Epidermal melanocyte (primary cell): ENCODE data around the gene LAD1.

Source experiments
- DNase-seq: peaks from one replicate; pipeline ENCODE4 v3.0.0; 2011; ENCODE audit warnings: low spot score; ENCODE audit not compliant: insufficient read length

The LAD1 gene

GRCh38 chr1:201419746-201420607 is 20.9 kb upstream of the LAD1 start:
- no peak for DNase-seq

- no peak for DNase-seq
Measured at GRCh38 chr1:201419256-201419655, 20.1 kb upstream of the LAD1 start.

- no peak for DNase-seq
Measured at GRCh38 chr1:201418461-201418860, 19.3 kb upstream of the LAD1 start.

DNA sequence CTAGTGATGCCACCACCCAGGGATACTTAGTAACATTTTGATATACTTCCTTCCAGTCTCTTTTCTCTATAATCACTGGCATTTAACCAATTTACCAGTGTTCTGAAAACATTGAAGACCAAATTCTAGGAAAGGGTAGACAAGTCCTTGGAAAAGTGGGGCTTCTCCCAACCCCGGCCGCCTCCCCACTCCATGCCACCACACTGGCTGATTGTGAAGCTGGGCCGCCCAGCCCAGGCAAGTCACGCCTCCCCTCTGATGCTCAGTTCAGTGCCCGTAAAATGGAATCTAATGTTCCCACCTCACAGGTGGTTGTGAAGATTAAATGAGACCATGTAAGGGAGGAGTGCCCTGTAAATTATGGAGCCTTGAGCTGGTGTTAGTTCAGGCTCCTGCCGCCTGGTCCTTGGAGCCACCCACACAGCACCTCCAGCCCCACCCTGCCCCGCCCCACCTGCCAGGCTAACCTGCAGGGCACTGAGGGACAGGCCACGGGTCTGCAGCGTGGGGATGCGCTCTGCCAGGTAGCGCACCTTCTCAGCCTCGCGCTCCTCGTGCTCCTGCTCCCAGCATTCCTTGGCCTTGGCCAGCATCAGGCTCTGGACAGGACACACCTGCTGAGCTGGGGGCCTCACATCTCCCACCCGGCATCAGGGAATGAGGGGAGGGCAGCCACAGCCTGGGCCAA is 15.1 kb upstream of the LAD1 start:
- DNase-seq: no peak

DNA sequence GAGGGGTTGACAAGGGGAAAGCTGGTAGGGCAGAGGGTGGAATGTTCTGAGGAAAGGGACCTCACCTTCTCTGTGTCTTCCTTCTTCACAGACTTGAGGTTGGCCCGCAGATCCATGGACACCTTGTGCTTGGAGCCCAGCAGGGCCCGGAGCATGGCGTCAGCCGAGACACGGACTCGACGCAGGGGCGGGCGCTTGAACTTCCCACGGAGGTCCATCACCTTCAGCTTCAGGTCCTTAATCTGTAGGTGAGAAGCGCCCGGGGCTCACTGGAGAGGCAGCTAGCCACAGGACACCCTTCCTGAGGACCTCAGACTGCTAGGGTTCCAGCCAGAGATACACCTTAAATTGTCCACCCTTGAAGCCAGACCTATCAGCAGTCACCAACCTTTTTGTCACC is 12.2 kb upstream of the LAD1 start:
- no peak for DNase-seq

- DNase-seq: no peak
Measured at GRCh38 chr1:201409440-201409839, 10.3 kb upstream of the LAD1 start.

DNA sequence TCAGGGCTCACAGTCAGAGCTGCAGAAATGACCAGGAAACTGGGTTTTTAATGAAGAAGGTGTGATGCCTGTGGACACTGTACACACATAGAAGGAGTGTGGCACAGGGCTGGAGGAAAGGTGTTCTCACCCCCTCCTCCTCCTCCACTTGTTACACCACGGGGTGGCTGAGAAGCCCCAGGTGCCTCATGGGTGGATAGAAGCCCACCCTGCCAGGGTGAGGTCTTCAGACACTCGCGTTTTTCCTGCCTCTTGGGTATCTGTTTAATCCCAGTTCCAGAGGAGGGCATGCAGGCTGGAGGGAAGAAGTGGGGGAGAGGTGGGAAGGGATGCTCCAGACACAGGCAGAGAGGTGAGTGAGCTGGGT is 9.7 kb upstream of the LAD1 start:
- DNase-seq: no peak

- peak; percentile 94 for DNase-seq
Measured at GRCh38 chr1:201408176-201408833, 9.2 kb upstream of the LAD1 start.

DNA sequence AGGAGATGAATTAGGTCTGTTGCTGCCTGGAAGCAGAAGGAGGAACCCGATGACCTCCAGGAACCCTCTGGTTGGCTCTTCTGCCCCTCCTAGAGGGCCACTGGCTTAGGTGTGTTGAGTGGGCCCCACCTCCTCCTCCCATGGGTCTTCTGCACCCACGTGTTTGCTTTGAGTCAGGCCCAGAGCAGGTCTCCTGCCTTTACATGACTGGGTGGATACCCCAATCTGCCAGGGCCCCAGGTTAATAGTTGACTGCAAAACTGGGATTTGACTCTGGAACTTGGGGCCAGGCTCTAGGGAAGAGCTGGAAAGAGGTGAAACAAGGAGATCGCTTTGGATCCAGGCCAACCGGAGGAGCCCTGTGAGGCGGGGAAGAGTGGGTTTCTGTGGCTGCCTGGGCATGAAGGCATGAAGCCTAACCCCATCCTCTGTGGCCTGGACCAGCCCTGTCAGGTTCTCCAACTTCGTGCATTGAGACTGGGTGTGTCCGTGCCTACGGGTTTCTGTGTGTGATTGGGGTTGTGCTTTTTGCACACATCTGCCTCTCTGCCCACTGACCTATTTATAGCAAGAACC is 7.8 kb upstream of the LAD1 start:
- no peak for DNase-seq

DNA sequence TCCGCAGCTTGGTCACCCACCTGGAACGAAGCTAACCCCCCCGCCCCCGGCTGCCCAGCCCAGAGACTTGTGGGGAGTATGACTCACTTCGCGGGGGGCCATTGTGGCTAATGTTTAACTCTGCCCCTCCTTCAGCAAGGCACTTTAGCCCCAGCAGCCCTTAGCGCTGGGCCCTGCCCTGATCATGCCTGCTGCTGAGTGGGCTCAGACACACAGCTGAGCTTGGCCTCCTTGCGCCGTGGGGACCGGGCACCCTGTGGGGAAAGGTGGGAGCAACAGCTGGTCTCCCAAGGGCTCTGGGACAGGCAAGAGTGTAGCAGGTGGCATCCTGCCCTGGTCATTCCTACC is 6.3 kb upstream of the LAD1 start:
- DNase-seq: no peak

DNA sequence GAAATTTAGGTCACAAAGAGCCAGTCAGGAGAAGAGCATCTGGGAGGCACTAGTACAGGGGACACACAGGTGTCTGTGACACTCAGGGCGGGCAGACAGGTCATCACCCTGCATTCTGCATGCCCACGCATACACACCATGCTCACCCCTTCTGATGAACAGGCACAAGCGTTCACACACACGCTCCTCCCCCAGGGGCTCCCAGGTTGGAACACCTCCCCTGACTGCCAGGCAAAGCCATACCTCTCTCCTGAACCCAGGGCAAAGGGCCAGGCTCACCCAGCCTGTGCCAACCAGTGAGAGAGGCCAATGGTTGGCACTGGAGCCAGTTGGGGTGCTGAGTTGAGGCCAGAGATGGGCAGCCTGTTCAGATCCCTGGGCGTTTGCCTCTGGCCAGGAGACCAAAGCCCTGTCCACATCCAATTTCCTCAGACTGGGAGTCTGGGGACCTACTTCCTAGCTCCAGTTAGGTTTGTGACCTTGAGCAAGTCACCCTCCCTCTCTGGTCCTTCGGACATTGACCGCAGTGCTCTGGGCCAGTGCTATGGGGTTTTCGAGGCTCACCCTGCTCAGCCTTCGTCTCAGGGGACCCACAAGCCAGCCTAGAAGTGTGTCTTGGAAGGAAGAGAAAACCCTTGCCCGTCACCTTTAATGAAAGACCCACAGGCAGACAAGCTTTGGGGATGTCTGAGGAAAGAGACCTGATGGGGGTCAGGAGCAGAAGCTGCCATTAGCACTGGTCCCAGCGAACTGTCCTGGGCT is 5.8 kb upstream of the LAD1 start:
- DNase-seq: no peak

DNA sequence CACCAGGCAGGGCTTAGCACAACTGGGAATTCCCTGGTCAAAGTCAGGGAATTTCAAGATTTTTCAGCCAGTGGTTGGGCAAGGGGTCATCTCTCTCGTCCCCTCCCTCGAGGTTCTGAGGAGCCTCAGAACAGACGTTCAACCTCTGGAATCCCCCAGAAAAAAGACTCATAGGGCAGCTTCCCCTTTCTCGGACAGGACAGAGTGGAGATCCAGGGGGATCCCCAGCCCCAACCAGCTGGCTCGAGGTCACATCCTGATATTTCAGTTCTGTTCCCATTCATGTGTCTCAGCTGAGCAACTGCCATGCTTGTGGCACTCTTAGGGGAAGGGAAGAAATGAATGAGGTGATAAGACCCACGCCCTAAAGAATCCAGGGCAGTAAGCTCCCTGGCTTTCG is 4.9 kb upstream of the LAD1 start:
- no peak for DNase-seq

- DNase-seq: no peak
Measured at GRCh38 chr1:201403359-201403758, 4.2 kb upstream of the LAD1 start.

DNA sequence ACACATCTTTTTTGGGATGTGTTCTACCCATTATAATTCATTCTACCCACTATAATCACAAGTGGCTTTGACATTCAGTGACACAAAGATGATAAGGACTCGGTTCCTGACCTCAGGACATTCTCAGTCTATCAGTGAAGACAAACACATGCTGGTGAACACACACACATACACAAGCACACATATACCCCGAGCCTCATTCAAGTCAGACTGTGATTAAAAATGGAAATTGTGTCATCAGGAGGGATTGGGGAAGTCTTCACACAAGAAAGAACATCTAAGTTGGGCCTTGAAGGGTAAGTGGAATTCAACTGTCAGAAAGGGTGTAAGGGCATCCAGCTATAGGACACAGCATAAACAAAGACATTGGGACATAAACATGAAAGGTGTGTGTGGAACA is 2.6 kb upstream of the LAD1 start:
- no peak for DNase-seq

- DNase-seq: no peak
Measured at GRCh38 chr1:201400852-201401230, 1.7 kb upstream of the LAD1 start.

GRCh38 chr1:201400212-201400851 is 1.2 kb upstream of the LAD1 start:
- DNase-seq: no peak

GRCh38 chr1:201399352-201400126 is 415 bp upstream of the LAD1 start:
- DNase-seq: no peak

- DNase-seq: no peak
Measured at GRCh38 chr1:201397675-201398074, 1.4 kb downstream of the LAD1 start.

DNA sequence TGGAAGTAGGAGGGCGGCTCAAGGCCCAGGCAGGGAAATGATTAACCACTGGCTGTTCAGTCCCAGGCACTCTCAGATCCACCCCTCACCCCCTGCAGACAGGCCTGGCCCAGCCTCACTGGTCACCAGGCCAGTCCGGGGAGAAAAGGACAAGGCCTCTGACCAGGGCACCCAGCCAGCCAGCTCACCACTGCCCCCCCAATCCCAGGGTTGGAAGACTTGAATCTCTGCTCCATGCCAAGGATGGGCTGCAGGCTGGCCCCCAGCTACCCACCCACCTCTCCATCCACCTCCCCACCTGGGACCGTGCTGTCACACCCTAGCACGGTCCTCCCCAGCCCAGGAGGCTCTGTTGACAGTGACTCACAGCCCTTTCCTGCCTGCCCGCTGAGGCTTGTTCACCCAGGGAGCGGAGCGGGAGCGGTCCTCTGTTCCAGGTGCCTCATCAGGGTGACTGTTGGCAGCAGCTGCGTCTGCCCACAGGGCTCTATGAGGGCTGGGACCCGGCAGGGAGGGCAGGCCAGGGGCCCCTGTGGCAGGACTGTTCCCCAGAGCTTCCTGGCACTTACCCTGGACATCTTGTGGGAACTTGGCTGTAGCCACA is 2.2 kb downstream of the LAD1 start:
- no peak for DNase-seq

GRCh38 chr1:201395936-201396335 is 3.2 kb downstream of the LAD1 start:
- DNase-seq: no peak
